Esophagus squamous epithelium (tissue), 4 donors: ENCODE measurements around the gene ADGRG3.

Experiments used
- CTCF ChIP-seq, 6 experiments: fragments of 450-650 bp in 4 of 6; fragments of 200-600 bp in 2 of 6; sonication (generic) in 2 of 6; IDR thresholded peaks; one replicate each; pipeline ENCODE4 v1.5.1; 2016 to 2019; ENCODE audit warnings: antibody characterized with exemption in 6 of 6, mild to moderate bottlenecking in 4 of 6, moderate library complexity in 4 of 6
- POLR2A ChIP-seq, 4 donors: fragments of 450-650 bp; IDR thresholded peaks; one replicate each; pipeline ENCODE4 v1.6.1; 2017; ENCODE audit warnings: antibody characterized with exemption in 4 of 4, mild to moderate bottlenecking in 4 of 4, moderate library complexity in 3 of 4

DNA sequence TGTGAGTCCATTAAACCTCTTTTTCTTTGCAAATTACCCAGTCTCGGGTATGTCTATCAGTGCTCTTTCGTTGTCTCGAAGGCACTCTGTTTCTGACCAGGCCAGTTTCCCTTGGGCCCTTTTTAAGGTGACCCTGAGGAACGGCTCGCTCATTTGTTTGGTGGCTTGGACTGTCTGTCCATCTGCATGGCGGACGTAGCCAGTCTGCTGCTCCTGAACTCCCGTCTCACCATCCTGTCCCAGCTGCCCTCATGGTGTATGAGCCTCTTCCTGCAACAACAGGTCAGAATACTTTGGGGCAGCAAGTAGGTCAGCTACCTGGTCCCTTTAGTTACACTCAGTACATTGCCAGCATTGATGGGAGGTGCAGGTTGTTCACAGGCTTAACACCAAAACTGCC lies 45.5 kb downstream of the ADGRG3 start:
- TF ChIP-seq CTCF (IDR thresholded peaks at IDR 0.05) (no peak), POLR2A (IDR thresholded peaks at IDR 0.05) (no peak)
